Keratinocyte (primary cell): ENCODE measurements around the gene GRM4. TPM values are rescaled to one million over a fixed set of nuclear protein-coding genes. Genes with fewer than 3 reads are reported as not detected.

Experiments
- DNase-seq: peaks from one replicate; pipeline ENCODE4 v3.0.0-alpha.2; 2011; ENCODE audit warnings: low read depth, missing footprints, low spot score
- FAIRE-seq: peaks from 2 replicates; lab custom pipeline; 2011; peaks lifted over from hg19 to GRCh38; lab: Jason Lieb, UNC
- H2AFZ ChIP-seq: 2 replicates; pipeline ENCODE4 v1.6.0; 2012; ENCODE audit warnings: low read length, control low read depth, inconsistent platforms; ENCODE audit not compliant: control insufficient read depth
- H3K27ac ChIP-seq: 2 replicates; pipeline ENCODE4 v1.5.1; 2011; ENCODE audit warnings: low read length; ENCODE audit not compliant: control insufficient read depth, insufficient read depth
- H3K27me3 ChIP-seq: 3 replicates; pipeline ENCODE4 v1.6.0; 2011; ENCODE audit warnings: low read length; ENCODE audit not compliant: control insufficient read depth, insufficient read depth; ENCODE audit errors: extremely low read depth
- H3K36me3 ChIP-seq, 2 experiments: 2 replicates in 1 of 2; 3 replicates in 1 of 2; pipeline ENCODE4 v1.5.1; 2011; ENCODE audit warnings: low read length in 2 of 2, mild to moderate bottlenecking in 1 of 2; ENCODE audit not compliant: control insufficient read depth in 2 of 2, insufficient read depth in 2 of 2; ENCODE audit errors: extremely low read depth in 1 of 2
- H3K4me1 ChIP-seq: 3 replicates; pipeline ENCODE4 v1.5.1; 2011; ENCODE audit warnings: low read length; ENCODE audit not compliant: control insufficient read depth, insufficient read depth; ENCODE audit errors: extremely low read depth
- H3K4me2 ChIP-seq: 3 replicates; pipeline ENCODE4 v1.6.0; 2011; ENCODE audit warnings: low read depth, low read length; ENCODE audit not compliant: control insufficient read depth, insufficient read depth; ENCODE audit errors: extremely low read depth
- H3K4me3 ChIP-seq, 3 experiments: fragments of 200-600 bp in 1 of 3; sonication (generic) in 1 of 3; 2 replicates in 2 of 3; 3 replicates in 1 of 3; pipeline ENCODE4 v1.5.1; 2011 to 2016; ENCODE audit warnings: low read length in 3 of 3, mild to moderate bottlenecking in 3 of 3, control low read depth in 2 of 3, inconsistent platforms in 1 of 3, low read depth in 1 of 3, mixed read lengths in 1 of 3, mixed run types in 1 of 3, moderate library complexity in 1 of 3; ENCODE audit not compliant: control insufficient read depth in 2 of 3, insufficient read depth in 2 of 3; ENCODE audit errors: extremely low read depth in 1 of 3
- H3K79me2 ChIP-seq: 2 replicates; pipeline ENCODE4 v1.6.0; 2012; ENCODE audit warnings: low read length; ENCODE audit not compliant: control insufficient read depth, insufficient read depth
- H3K9ac ChIP-seq: 3 replicates; pipeline ENCODE4 v1.6.0; 2011; ENCODE audit warnings: low read length; ENCODE audit not compliant: control insufficient read depth, insufficient read depth; ENCODE audit errors: extremely low read depth
- H3K9me1 ChIP-seq: 3 replicates; pipeline ENCODE4 v1.6.0; 2011; ENCODE audit warnings: low read length; ENCODE audit not compliant: control insufficient read depth, insufficient read depth; ENCODE audit errors: extremely low read depth
- H3K9me3 ChIP-seq: 2 replicates; pipeline ENCODE4 v1.5.1; 2012; ENCODE audit warnings: low read depth, low read length; ENCODE audit not compliant: control insufficient read depth
- H4K20me1 ChIP-seq: 3 replicates; pipeline ENCODE4 v1.6.0; 2011; ENCODE audit warnings: low read length; ENCODE audit not compliant: control insufficient read depth, insufficient read depth; ENCODE audit errors: extremely low read depth
- EZH2 ChIP-seq: IDR thresholded peaks from one replicate; pipeline ENCODE4 v1.6.1; 2012; ENCODE audit warnings: inconsistent platforms, mild to moderate bottlenecking, low read length, moderate library complexity
- dilution Hi-C: fragments of 300-500 bp; cut with MboI; formaldehyde crosslinking; loops from one replicate; pipeline ENCODE4 v1.7.0; 2020; ENCODE audit warnings: low sequenced_read_pairs; ENCODE audit not compliant: extremely low pct_ligation_motif_present
- polyA plus RNA-seq, 5 experiments: library from polyadenylated mRNA; depleted of rRNA in 3 of 5; stranded (reverse) in 3 of 5; stranded (forward) in 1 of 5; unstranded in 1 of 5; fragments of >200 nt; gene quantifications; 1 replicate in 1 of 5; 2 replicates in 3 of 5; 3 replicates in 1 of 5; pipeline versions ENCODE4 v1.2.1 to v1.2.3, GENCODE V29; 2011 to 2012; ENCODE audit warnings: missing spikeins in 2 of 5, low read depth in 1 of 5, low replicate concordance in 1 of 5
- TF ChIP-seq, protein P1 (sequence below), 3 experiments: IDR thresholded peaks in 1 of 3; conservative IDR thresholded peaks in 1 of 3; optimal IDR thresholded peaks in 1 of 3; 2 replicates in 2 of 3; 3 replicates in 1 of 3; pipeline versions ENCODE3 to v1.5.1; 2011; ENCODE audit warnings: low read length in 3 of 3, mild to moderate bottlenecking in 3 of 3, moderate library complexity in 2 of 3, control low read depth in 1 of 3, inconsistent platforms in 1 of 3; ENCODE audit not compliant: insufficient read depth in 2 of 3; ENCODE audit errors: extremely low read depth in 1 of 3

GRM4 gene
- polyA plus RNA-seq, 1 donor (not counting 4 experiments of a cell fraction or from before 2014, with no cell fraction given) = not detected

DNA sequence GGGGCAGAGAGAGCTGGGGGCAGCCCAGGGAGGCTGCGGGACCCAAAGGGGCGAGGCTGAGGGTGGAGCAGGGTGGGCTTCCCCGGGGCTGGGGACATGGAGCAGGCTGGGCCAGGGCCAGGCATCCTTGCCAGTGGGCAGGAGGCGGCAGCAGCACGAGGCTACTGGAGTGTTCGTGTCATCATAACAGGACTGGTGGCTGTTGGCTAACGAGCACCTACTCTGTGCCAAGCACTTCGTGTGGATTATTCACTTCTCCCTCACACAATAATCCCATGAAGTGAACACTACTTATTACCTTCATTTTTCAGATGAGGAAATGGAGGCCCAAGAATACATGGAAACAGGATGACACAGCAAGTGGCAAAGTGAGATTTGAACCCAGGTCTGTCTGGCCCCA lies 41.7 kb downstream of the GRM4 start:
- Histone ChIP-seq H3K9me3 (no peaks in the 10 kb centered on the region), H3K27me3 (peaks cover 9% of the 10 kb centered on the region), H3K27ac (no peak overlapping the region), H3K4me1 (no peaks in the 10 kb centered on the region), H3K36me3 (no peaks in the 10 kb centered on the region), H3K9me1 (no peaks in the 10 kb centered on the region), H4K20me1 (no peaks in the 10 kb centered on the region), H3K4me3 (no peak overlapping the region), H2AFZ (no peak overlapping the region), H3K4me2 (no peak overlapping the region), H3K9ac (no peak overlapping the region), H3K79me2 (no peaks in the 10 kb centered on the region)
- FAIRE-seq (no peak), DNase-seq (no peak)
- TF ChIP-seq, protein P1, sequence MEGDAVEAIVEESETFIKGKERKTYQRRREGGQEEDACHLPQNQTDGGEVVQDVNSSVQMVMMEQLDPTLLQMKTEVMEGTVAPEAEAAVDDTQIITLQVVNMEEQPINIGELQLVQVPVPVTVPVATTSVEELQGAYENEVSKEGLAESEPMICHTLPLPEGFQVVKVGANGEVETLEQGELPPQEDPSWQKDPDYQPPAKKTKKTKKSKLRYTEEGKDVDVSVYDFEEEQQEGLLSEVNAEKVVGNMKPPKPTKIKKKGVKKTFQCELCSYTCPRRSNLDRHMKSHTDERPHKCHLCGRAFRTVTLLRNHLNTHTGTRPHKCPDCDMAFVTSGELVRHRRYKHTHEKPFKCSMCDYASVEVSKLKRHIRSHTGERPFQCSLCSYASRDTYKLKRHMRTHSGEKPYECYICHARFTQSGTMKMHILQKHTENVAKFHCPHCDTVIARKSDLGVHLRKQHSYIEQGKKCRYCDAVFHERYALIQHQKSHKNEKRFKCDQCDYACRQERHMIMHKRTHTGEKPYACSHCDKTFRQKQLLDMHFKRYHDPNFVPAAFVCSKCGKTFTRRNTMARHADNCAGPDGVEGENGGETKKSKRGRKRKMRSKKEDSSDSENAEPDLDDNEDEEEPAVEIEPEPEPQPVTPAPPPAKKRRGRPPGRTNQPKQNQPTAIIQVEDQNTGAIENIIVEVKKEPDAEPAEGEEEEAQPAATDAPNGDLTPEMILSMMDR (optimal IDR thresholded peaks at IDR 0.05 in 1 of 3, IDR thresholded peaks at IDR 0.05 in 1 of 3, conservative IDR thresholded peaks at IDR 0.05 in 1 of 3; ENCODE audit: extremely low read depth in 1 of 3, insufficient read depth in 2 of 3, low read length in 3 of 3) = no peak
- TF ChIP-seq EZH2 = no peak
- dilution Hi-C loops = no loop called here

DNA sequence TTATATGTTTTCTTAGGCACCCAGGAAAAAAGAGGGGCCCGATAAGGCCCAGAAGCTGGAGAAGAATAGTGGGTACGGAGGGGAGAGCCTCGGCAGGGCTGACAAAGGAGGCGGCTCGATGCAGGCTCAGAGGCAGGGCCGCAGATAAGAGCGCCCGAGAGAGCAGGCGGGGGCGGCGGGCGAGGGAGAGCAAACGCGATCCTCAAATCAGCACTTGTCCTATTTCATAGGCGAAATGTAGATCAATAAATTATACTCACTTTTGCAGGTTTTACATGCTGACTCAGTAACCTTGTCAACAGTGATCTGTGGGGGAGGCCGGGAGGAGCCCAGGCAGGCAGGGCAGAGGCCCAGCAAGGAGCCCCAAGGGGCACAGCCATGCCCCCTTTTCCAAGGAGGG lies 42.6 kb downstream of the GRM4 start:
- Histone ChIP-seq H3K27ac (no peak overlapping the region), H3K36me3 (no peaks in the 10 kb centered on the region), H3K79me2 (no peaks in the 10 kb centered on the region), H3K4me3 (no peak overlapping the region), H3K27me3 (peaks cover 13% of the 10 kb centered on the region), H3K9me3 (no peaks in the 10 kb centered on the region), H2AFZ (no peak overlapping the region), H4K20me1 (no peaks in the 10 kb centered on the region), H3K4me2 (no peak overlapping the region), H3K4me1 (no peaks in the 10 kb centered on the region), H3K9ac (no peak overlapping the region), H3K9me1 (no peaks in the 10 kb centered on the region)
- DNase-seq (no peak), FAIRE-seq (no peak)
- dilution Hi-C loops = no loop called here
- TF ChIP-seq, protein P1 (optimal IDR thresholded peaks at IDR 0.05 in 1 of 3, IDR thresholded peaks at IDR 0.05 in 1 of 3, conservative IDR thresholded peaks at IDR 0.05 in 1 of 3; ENCODE audit: extremely low read depth in 1 of 3, insufficient read depth in 2 of 3, low read length in 3 of 3) = no peak
- no peak for TF ChIP-seq EZH2
